Measurements from ENCODE around the gene TMEM219.
A peak's percentile ranks its signal among the peaks of the same experiment; 100 is the strongest.
"Not testable (repeated sequence)": the region's sequence is repeated elsewhere in the genome, so short reads cannot be mapped to it uniquely, and the experiment has no call there.

The TMEM219 gene

GRCh38 chr16:30011714-30012504, 50.0 kb downstream of the TMEM219 start:
- TF ChIP-seq ZFX (IDR thresholded peaks at IDR 0.05) = no peak
- TF ChIP-seq, protein P1, sequence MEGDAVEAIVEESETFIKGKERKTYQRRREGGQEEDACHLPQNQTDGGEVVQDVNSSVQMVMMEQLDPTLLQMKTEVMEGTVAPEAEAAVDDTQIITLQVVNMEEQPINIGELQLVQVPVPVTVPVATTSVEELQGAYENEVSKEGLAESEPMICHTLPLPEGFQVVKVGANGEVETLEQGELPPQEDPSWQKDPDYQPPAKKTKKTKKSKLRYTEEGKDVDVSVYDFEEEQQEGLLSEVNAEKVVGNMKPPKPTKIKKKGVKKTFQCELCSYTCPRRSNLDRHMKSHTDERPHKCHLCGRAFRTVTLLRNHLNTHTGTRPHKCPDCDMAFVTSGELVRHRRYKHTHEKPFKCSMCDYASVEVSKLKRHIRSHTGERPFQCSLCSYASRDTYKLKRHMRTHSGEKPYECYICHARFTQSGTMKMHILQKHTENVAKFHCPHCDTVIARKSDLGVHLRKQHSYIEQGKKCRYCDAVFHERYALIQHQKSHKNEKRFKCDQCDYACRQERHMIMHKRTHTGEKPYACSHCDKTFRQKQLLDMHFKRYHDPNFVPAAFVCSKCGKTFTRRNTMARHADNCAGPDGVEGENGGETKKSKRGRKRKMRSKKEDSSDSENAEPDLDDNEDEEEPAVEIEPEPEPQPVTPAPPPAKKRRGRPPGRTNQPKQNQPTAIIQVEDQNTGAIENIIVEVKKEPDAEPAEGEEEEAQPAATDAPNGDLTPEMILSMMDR (conservative IDR thresholded peaks at IDR 0.05) = no peak
- H3K27ac ChIP-seq = peak overlapping the region; percentile 49

DNA sequence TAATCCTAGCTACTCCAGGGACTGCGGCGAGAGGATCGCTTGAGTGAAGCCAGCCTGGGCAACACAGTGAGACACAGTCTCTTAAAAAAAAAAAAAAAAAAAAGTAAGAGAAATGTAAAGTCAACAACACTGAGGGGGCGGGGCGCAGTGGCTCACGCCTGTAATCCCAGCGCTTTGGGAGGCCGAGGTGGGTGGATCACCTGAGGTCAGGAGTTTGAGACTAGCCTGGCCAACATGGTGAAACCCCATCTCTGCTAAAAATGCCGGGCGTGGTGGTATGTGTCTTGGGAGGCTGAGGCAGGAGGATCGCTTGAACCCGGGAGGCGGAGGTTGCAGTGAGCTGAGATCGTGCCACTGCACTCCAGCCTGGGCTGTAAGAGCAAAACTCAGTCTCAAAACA, 50.7 kb downstream of the TMEM219 start:
- not testable (repeated sequence) for H3K27ac ChIP-seq

GRCh38 chr16:30015450-30015849, 53.6 kb downstream of the TMEM219 start:
- not testable (repeated sequence) for H3K27ac ChIP-seq

DNA sequence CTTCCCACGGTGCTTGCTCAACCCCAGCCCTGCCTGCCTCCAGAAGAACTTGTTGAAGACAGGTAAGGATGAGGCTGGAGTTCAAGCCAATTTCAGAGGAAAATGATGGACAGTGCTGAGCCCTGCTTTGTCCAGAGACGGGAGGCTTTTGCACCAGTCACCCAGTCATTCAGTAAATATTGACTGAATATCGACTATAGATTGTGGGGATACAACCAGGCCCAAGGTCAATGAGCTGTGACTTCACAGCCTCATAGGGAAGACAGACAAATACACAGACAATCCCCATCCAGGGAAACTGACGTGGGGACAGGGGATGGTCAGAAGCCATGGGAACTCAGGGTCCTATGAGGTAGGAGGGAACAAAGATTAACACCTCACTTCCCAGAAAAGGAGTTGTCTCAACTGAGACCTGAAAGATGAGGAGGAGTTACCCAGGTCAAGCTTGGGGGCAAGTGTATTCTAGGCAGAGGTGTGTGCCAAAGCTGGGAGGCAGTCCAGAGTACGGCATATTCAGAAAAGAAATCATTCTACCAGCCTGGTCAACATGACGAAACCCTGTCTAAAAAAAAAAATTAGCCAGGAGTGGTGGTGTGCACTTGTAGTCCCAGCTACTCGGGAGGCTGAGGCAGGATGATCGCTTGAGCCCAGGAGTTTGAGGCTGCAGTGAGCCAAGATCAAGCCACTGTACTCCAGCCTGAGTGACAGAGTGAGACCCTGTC, 54.8 kb downstream of the TMEM219 start:
- no peak overlapping the region for H3K27ac ChIP-seq
- TF ChIP-seq, protein P1 (conservative IDR thresholded peaks at IDR 0.05) = no peak
- TF ChIP-seq ZFX (IDR thresholded peaks at IDR 0.05) = no peak

DNA sequence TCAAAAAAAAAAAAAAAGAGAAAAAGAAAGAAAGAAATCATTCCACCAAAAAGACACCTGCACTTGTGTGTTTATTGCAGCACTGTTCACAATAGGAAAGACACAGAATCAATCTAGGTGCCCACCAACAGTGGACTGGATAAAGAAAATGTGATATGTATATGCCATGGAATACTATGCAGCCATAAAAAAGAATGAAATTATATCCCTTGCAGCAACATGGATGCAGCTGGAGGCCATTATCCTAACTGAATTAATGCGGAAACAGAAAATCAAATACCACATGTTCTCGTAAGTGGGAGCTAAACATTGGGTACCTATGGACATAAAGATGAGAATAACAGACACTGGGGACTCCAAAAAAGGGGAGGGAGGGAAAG, 55.4 kb downstream of the TMEM219 start:
- no peak for TF ChIP-seq ZFX (IDR thresholded peaks at IDR 0.05)
- TF ChIP-seq, protein P1 (conservative IDR thresholded peaks at IDR 0.05) = no peak
- H3K27ac ChIP-seq = no peak overlapping the region

- not testable (repeated sequence) for H3K27ac ChIP-seq
Measured at GRCh38 chr16:30017937-30018336, 56.1 kb downstream of the TMEM219 start.

DNA sequence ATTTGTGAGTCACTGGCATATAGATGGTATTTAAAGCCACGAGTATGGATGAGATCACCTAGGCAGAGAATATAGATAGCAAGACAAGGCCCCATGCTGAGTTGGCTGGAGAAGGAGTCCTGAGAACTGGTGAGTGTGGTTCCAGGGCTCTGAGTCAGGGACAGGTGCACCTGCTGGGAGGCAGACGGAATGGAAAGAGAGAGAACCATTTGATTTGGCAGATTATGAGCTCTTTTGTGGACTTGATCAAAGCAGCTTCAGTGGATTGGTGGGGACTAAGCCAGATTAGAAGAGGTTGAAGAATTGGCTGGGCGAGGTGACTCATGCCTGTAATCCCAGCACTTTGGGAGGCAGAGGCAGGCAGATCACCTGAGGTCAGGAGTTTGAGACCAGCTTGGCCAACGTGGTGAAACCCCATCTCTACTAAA, 56.9 kb downstream of the TMEM219 start:
- no peak for TF ChIP-seq ZFX (IDR thresholded peaks at IDR 0.05)
- TF ChIP-seq, protein P1 (conservative IDR thresholded peaks at IDR 0.05) = no peak
- H3K27ac ChIP-seq = no peak overlapping the region
